Liver (tissue), 9 donors: Measurements from ENCODE around the gene EFNB1. TPM values are rescaled to one million over a fixed set of nuclear protein-coding genes. Genes with fewer than 3 reads are reported as not detected.

ENCODE experiments used
- DNase-seq: peaks from one replicate; pipeline ENCODE4 v3.0.0-alpha.2; 2017; ENCODE audit warnings: low spot score
- H3K27ac ChIP-seq, 2 donors: one replicate each; pipeline ENCODE4 v1.7.0; 2013; ENCODE audit warnings: inconsistent platforms in 2 of 2, low read length in 2 of 2, control low read depth in 1 of 2, low read depth in 1 of 2, mild to moderate bottlenecking in 1 of 2
- H3K27me3 ChIP-seq, 4 donors: one replicate each; pipeline versions ENCODE4 v1.6.1 to v1.7.0; 2013; ENCODE audit warnings: low read length in 3 of 4, inconsistent platforms in 1 of 4, mild to moderate bottlenecking in 1 of 4, moderate library complexity in 1 of 4; ENCODE audit not compliant: control insufficient read depth in 4 of 4, insufficient read depth in 4 of 4
- H3K36me3 ChIP-seq, 4 donors: one replicate each; pipeline versions ENCODE4 v1.6.1 to v1.7.0; 2013; ENCODE audit warnings: low read length in 3 of 4, mild to moderate bottlenecking in 3 of 4, low read depth in 1 of 4, moderate library complexity in 1 of 4; ENCODE audit not compliant: control insufficient read depth in 4 of 4, insufficient read depth in 3 of 4
- H3K4me1 ChIP-seq, 4 donors: one replicate each; pipeline versions ENCODE4 v1.6.1 to v1.7.0; 2013; ENCODE audit warnings: low read length in 3 of 4, mild to moderate bottlenecking in 3 of 4, moderate library complexity in 1 of 4; ENCODE audit not compliant: control insufficient read depth in 4 of 4, insufficient read depth in 4 of 4
- H3K4me3 ChIP-seq, 3 donors: one replicate each; pipeline versions ENCODE4 v1.6.1 to v1.7.0; 2013; ENCODE audit warnings: low read length in 3 of 3, control low read depth in 1 of 3, low read depth in 1 of 3, mild to moderate bottlenecking in 1 of 3
- H3K9ac ChIP-seq, 2 donors: one replicate each; pipeline ENCODE4 v1.7.0; 2013; ENCODE audit warnings: low read length in 2 of 2, mild to moderate bottlenecking in 2 of 2, moderate library complexity in 2 of 2, control low read depth in 1 of 2, low read depth in 1 of 2
- H3K9me3 ChIP-seq, 4 donors: one replicate each; pipeline versions ENCODE4 v1.6.1 to v1.7.0; 2013; ENCODE audit warnings: low read length in 3 of 4; ENCODE audit not compliant: control insufficient read depth in 4 of 4
- FOXA1 ChIP-seq: IDR thresholded peaks from 2 replicates; pipeline ENCODE4 v1.6.1; 2016; ENCODE audit warnings: antibody characterized with exemption
- FOXA2 ChIP-seq: IDR thresholded peaks from 2 replicates; pipeline ENCODE4 v1.6.1; 2016; ENCODE audit warnings: antibody characterized with exemption
- HNF4A ChIP-seq, 2 donors: conservative IDR thresholded peaks; 2 replicates each; pipeline ENCODE4 v1.6.1; 2016; ENCODE audit warnings: antibody characterized with exemption in 2 of 2, mild to moderate bottlenecking in 2 of 2
- HNF4G ChIP-seq: IDR thresholded peaks from 2 replicates; pipeline ENCODE4 v1.6.1; 2016; ENCODE audit warnings: antibody characterized with exemption
- JUND ChIP-seq, 2 donors: IDR thresholded peaks; 2 replicates each; pipeline ENCODE4 v1.6.1; 2016; ENCODE audit warnings: antibody characterized with exemption in 2 of 2
- NR2F2 ChIP-seq: IDR thresholded peaks from 2 replicates; pipeline ENCODE4 v1.6.1; 2016; ENCODE audit warnings: antibody characterized with exemption
- RAD21 ChIP-seq, 2 donors: IDR thresholded peaks; 2 replicates each; pipeline ENCODE4 v1.6.1; 2016; ENCODE audit warnings: antibody characterized with exemption in 2 of 2, mild to moderate bottlenecking in 2 of 2
- RXRA ChIP-seq, 2 donors: IDR thresholded peaks; 2 replicates each; pipeline ENCODE4 v1.6.1; 2017 to 2018; ENCODE audit warnings: antibody characterized with exemption in 2 of 2, mild to moderate bottlenecking in 1 of 2
- SP1 ChIP-seq: IDR thresholded peaks from 2 replicates; pipeline ENCODE4 v1.6.1; 2018; ENCODE audit warnings: antibody characterized with exemption, mild to moderate bottlenecking
- TAF1 ChIP-seq: conservative IDR thresholded peaks from 2 replicates; pipeline ENCODE4 v1.6.1; 2016; ENCODE audit warnings: antibody characterized with exemption, mild to moderate bottlenecking
- YY1 ChIP-seq: IDR thresholded peaks from 2 replicates; pipeline ENCODE4 v1.6.1; 2016; ENCODE audit warnings: antibody characterized with exemption, mild to moderate bottlenecking
- WGBS: extraction: QIAGEN DNeasy Blood & Tissue Kit; methylation state at CpG from one replicate; pipeline ENCODE4 v1.1.7; 2013; 5-methylcytosine and 5-hydroxymethylcytosine counted together
- polyA plus RNA-seq, 2 donors: library from polyadenylated mRNA; stranded (reverse) in 1 of 2; unstranded in 1 of 2; fragments of 200-250 nt in 1 of 2; fragments of >200 nt in 1 of 2; fragmentation: Nextera tagmentation in 1 of 2; extraction: Ambion mirVana in 1 of 2; gene quantifications; one replicate each; pipeline versions ENCODE4 v1.2.1 to v1.2.3, GENCODE V29; 2013 to 2015
- total RNA-seq, 2 donors: library from RNA; depleted of rRNA; stranded (reverse); fragments of >200 nt; gene quantifications; one replicate each; pipeline ENCODE4 v1.2.3, GENCODE V29; 2014
- TF ChIP-seq, protein P1 (sequence below): IDR thresholded peaks from 2 replicates; pipeline ENCODE4 v1.6.1; 2016; ENCODE audit warnings: antibody characterized with exemption
- TF ChIP-seq, protein P2 (sequence below): IDR thresholded peaks from 2 replicates; pipeline ENCODE4 v1.6.1; 2016; ENCODE audit warnings: antibody characterized with exemption, mild to moderate bottlenecking
- TF ChIP-seq, protein P3 (sequence below): IDR thresholded peaks from 2 replicates; pipeline ENCODE4 v1.6.1; 2016; ENCODE audit warnings: antibody characterized with exemption
- TF ChIP-seq, protein P4 (sequence below): fragments of 150-350 bp; IDR thresholded peaks from 2 replicates; pipeline ENCODE4 v1.5.1; 2017; ENCODE audit warnings: improper control_type of control experiment, low read depth, low read length; ENCODE audit not compliant: missing input control
- TF ChIP-seq, protein P5 (sequence below): IDR thresholded peaks from 2 replicates; pipeline ENCODE4 v1.6.1; 2016; ENCODE audit warnings: antibody characterized with exemption
- donor health status: healthy.
- donor health status: healthy.
- donor health status: healthy.
- donor health status: healthy.
- donor health status: healthy.

Gene EFNB1
- total and polyA plus RNA-seq, 4 donors, result 3.6 to 8.9 (median 8.1) TPM

DNA sequence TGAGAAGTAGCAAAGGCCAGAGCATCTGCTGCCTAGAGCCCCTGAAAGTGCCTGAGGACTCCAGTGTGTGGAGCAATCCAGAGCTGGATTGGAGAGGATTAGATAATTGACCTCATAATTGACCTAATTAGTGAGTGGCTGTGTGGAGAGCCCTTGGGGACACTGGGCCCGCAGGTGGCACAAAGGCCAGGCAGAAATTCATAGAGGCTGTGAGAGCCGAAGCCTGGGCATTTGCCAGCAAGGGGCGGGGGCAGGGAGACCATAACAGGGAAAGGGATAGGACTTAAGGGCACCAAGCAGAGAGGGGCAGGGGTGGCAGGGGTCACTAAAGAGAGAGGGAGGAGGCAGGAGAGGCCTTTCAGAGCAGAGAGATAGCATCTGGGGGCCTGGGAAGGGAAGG, 45.3 kb downstream of the EFNB1 start:
- DNase-seq, result no peak
- no peak overlapping the region for H3K4me3 ChIP-seq

DNA sequence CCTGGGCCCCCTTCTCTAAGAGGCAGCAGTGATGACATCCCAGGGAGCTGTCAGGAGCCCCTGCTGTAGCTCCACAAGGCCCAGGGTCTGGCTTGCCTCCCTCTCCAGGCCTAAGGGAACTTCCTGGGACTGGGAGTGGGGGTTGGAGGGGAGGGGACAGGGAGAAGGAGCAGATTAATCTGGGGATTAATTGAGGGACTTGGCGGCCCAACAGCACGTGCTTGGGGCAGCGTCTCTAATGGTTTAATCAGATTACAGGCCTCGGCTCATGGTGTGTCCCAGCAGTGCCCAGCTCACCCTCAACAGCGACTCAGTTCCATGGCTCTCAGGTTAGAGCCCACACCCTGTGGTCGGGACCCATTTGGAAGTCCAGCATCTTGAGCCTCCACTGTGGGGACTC, 47.9 kb downstream of the EFNB1 start:
- Histone ChIP-seq H3K4me1 (peaks cover 0 to 5% (median 2%) of the 10 kb centered on the region in 4 donors), H3K36me3 (no peaks in the 10 kb centered on the region), H3K4me3 (no peak overlapping the region), H3K9me3 (no peaks in the 10 kb centered on the region), H3K9ac (no peak overlapping the region), H3K27me3 (no peaks in the 10 kb centered on the region), H3K27ac (no peak overlapping the region)
- WGBS, result 96% methylated on average over 6 of the region's 6 CpGs
- DNase-seq, result no peak
- TF ChIP-seq SP1, result no peak
- TF ChIP-seq HNF4A (conservative IDR thresholded peaks at IDR 0.05), result no peak
- TF ChIP-seq, protein P1, sequence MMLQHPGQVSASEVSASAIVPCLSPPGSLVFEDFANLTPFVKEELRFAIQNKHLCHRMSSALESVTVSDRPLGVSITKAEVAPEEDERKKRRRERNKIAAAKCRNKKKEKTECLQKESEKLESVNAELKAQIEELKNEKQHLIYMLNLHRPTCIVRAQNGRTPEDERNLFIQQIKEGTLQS, result no peak
- TF ChIP-seq FOXA1, result no peak
- no peak for TF ChIP-seq RXRA (IDR thresholded peaks at IDR 0.05)
- TF ChIP-seq HNF4G, result no peak
- no peak for TF ChIP-seq FOXA2
- TF ChIP-seq, protein P2, sequence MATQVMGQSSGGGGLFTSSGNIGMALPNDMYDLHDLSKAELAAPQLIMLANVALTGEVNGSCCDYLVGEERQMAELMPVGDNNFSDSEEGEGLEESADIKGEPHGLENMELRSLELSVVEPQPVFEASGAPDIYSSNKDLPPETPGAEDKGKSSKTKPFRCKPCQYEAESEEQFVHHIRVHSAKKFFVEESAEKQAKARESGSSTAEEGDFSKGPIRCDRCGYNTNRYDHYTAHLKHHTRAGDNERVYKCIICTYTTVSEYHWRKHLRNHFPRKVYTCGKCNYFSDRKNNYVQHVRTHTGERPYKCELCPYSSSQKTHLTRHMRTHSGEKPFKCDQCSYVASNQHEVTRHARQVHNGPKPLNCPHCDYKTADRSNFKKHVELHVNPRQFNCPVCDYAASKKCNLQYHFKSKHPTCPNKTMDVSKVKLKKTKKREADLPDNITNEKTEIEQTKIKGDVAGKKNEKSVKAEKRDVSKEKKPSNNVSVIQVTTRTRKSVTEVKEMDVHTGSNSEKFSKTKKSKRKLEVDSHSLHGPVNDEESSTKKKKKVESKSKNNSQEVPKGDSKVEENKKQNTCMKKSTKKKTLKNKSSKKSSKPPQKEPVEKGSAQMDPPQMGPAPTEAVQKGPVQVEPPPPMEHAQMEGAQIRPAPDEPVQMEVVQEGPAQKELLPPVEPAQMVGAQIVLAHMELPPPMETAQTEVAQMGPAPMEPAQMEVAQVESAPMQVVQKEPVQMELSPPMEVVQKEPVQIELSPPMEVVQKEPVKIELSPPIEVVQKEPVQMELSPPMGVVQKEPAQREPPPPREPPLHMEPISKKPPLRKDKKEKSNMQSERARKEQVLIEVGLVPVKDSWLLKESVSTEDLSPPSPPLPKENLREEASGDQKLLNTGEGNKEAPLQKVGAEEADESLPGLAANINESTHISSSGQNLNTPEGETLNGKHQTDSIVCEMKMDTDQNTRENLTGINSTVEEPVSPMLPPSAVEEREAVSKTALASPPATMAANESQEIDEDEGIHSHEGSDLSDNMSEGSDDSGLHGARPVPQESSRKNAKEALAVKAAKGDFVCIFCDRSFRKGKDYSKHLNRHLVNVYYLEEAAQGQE, result no peak
- TF ChIP-seq, protein P3, sequence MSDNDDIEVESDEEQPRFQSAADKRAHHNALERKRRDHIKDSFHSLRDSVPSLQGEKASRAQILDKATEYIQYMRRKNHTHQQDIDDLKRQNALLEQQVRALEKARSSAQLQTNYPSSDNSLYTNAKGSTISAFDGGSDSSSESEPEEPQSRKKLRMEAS, result no peak
- TF ChIP-seq RAD21 (IDR thresholded peaks at IDR 0.05), result no peak

More for the DNA sequence above, 45.3 kb downstream of the EFNB1 start:
- H3K9me3 ChIP-seq, result no peaks in the 10 kb centered on the region
- TF ChIP-seq FOXA1 (no peak), HNF4A (conservative IDR thresholded peaks at IDR 0.05) (no peak), YY1 (no peak), SP1 (no peak), NR2F2 (no peak), JUND (IDR thresholded peaks at IDR 0.05) (no peak), TAF1 (no peak), FOXA2 (no peak)
- TF ChIP-seq, protein P4, sequence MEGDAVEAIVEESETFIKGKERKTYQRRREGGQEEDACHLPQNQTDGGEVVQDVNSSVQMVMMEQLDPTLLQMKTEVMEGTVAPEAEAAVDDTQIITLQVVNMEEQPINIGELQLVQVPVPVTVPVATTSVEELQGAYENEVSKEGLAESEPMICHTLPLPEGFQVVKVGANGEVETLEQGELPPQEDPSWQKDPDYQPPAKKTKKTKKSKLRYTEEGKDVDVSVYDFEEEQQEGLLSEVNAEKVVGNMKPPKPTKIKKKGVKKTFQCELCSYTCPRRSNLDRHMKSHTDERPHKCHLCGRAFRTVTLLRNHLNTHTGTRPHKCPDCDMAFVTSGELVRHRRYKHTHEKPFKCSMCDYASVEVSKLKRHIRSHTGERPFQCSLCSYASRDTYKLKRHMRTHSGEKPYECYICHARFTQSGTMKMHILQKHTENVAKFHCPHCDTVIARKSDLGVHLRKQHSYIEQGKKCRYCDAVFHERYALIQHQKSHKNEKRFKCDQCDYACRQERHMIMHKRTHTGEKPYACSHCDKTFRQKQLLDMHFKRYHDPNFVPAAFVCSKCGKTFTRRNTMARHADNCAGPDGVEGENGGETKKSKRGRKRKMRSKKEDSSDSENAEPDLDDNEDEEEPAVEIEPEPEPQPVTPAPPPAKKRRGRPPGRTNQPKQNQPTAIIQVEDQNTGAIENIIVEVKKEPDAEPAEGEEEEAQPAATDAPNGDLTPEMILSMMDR, result no peak
- TF ChIP-seq, protein P5, sequence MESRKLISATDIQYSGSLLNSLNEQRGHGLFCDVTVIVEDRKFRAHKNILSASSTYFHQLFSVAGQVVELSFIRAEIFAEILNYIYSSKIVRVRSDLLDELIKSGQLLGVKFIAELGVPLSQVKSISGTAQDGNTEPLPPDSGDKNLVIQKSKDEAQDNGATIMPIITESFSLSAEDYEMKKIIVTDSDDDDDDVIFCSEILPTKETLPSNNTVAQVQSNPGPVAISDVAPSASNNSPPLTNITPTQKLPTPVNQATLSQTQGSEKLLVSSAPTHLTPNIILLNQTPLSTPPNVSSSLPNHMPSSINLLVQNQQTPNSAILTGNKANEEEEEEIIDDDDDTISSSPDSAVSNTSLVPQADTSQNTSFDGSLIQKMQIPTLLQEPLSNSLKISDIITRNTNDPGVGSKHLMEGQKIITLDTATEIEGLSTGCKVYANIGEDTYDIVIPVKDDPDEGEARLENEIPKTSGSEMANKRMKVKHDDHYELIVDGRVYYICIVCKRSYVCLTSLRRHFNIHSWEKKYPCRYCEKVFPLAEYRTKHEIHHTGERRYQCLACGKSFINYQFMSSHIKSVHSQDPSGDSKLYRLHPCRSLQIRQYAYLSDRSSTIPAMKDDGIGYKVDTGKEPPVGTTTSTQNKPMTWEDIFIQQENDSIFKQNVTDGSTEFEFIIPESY, result no peak
- TF ChIP-seq, protein P1, result no peak
- TF ChIP-seq, protein P2, result no peak
- no peaks in the 10 kb centered on the region for H3K27me3 ChIP-seq
- H3K9ac ChIP-seq, result no peak overlapping the region
- H3K4me1 ChIP-seq, result peaks cover 1 to 11% (median 9%) of the 10 kb centered on the region in 4 donors
- no peaks in the 10 kb centered on the region for H3K36me3 ChIP-seq
- H3K27ac ChIP-seq, result no peak overlapping the region
- 95% methylated on average over 3 of the region's 3 CpGs for WGBS
